ENCODE results near the gene LDLRAP1. TPM values are rescaled to one million over a fixed set of nuclear protein-coding genes. Genes with fewer than 3 reads are reported as not detected.

Gene LDLRAP1
- total RNA-seq, 1 donor from 2014 or later = 6.3 TPM

- intact Hi-C loops (cut with micrococcal nuclease) = no loop called here
- Mint-ChIP-seq H3K27me3 (ENCODE audit: low read depth) (peaks cover 4% of the 10 kb centered on the region), H3K4me3 (ENCODE audit: low read depth) (no peak overlapping the region)
Measured at GRCh38 chr1:25515033-25515432, 28.4 kb upstream of the LDLRAP1 start.

GRCh38 chr1:25516686-25517085 is 26.7 kb upstream of the LDLRAP1 start:
- Mint-ChIP-seq H3K36me3 (ENCODE audit: low read depth) (no peaks in the 10 kb centered on the region), H3K4me3 (ENCODE audit: low read depth) (no peak overlapping the region), H3K9me3 (no peaks in the 10 kb centered on the region), H3K27me3 (ENCODE audit: low read depth) (peaks cover 4% of the 10 kb centered on the region), H3K4me1 (ENCODE audit: low read depth) (no peaks in the 10 kb centered on the region), H3K27ac (no peak overlapping the region)
- intact Hi-C loops (cut with micrococcal nuclease) = no loop called here
- DNase-seq (ENCODE audit: low spot score) = no peak

More at GRCh38 chr1:25515033-25515432, 28.4 kb upstream of the LDLRAP1 start:
- H3K36me3 Mint-ChIP-seq (ENCODE audit: low read depth) = no peaks in the 10 kb centered on the region
- no peak for DNase-seq (ENCODE audit: low spot score)
- no peaks in the 10 kb centered on the region for H3K9me3 Mint-ChIP-seq
- H3K4me1 Mint-ChIP-seq (ENCODE audit: low read depth) = no peaks in the 10 kb centered on the region
- no peak overlapping the region for H3K27ac Mint-ChIP-seq

- Mint-ChIP-seq H3K27me3 (ENCODE audit: low read depth) (peaks cover 4% of the 10 kb centered on the region), H3K9me3 (no peaks in the 10 kb centered on the region), H3K27ac (no peak overlapping the region), H3K4me1 (ENCODE audit: low read depth) (no peaks in the 10 kb centered on the region), H3K4me3 (ENCODE audit: low read depth) (no peak overlapping the region), H3K36me3 (ENCODE audit: low read depth) (no peaks in the 10 kb centered on the region)
- no peak for DNase-seq (ENCODE audit: low spot score)
- intact Hi-C loops (cut with micrococcal nuclease) = no loop called here
Measured at GRCh38 chr1:25517476-25518394, 25.7 kb upstream of the LDLRAP1 start.

- Mint-ChIP-seq H3K4me3 (ENCODE audit: low read depth) (no peak overlapping the region), H3K27me3 (ENCODE audit: low read depth) (peaks cover 3% of the 10 kb centered on the region), H3K9me3 (no peaks in the 10 kb centered on the region), H3K36me3 (ENCODE audit: low read depth) (no peaks in the 10 kb centered on the region), H3K4me1 (ENCODE audit: low read depth) (no peaks in the 10 kb centered on the region), H3K27ac (no peak overlapping the region)
- no peak for DNase-seq (ENCODE audit: low spot score)
- intact Hi-C loops (cut with micrococcal nuclease) = loop anchor here (5.0 to 10.0 kb wide), 2 partner anchors 112 to 295 kb away; partner anchors contain the start of gene MTFR1L
Measured at GRCh38 chr1:25519624-25520023, 23.8 kb upstream of the LDLRAP1 start.

GRCh38 chr1:25520446-25521061 is 22.9 kb upstream of the LDLRAP1 start:
- Mint-ChIP-seq H3K27ac (no peak overlapping the region), H3K4me3 (ENCODE audit: low read depth) (no peak overlapping the region), H3K4me1 (ENCODE audit: low read depth) (no peaks in the 10 kb centered on the region), H3K36me3 (ENCODE audit: low read depth) (no peaks in the 10 kb centered on the region), H3K27me3 (ENCODE audit: low read depth) (peaks cover 4% of the 10 kb centered on the region), H3K9me3 (peaks cover 5% of the 10 kb centered on the region)
- intact Hi-C loops (cut with micrococcal nuclease) = loop anchor here (5.0 to 10.0 kb wide), 2 partner anchors 113 to 294 kb away; partner anchors contain the start of gene MTFR1L
- DNase-seq (ENCODE audit: low spot score) = peak; percentile 51

- no peak for DNase-seq (ENCODE audit: low spot score)
- intact Hi-C loops (cut with micrococcal nuclease) = loop anchor here (5.0 to 10.0 kb wide), 2 partner anchors 115 to 293 kb away; partner anchors contain the start of gene MTFR1L
- Mint-ChIP-seq H3K27ac (no peak overlapping the region), H3K27me3 (ENCODE audit: low read depth) (peaks cover 5% of the 10 kb centered on the region), H3K4me1 (ENCODE audit: low read depth) (no peaks in the 10 kb centered on the region), H3K4me3 (ENCODE audit: low read depth) (no peak overlapping the region), H3K36me3 (ENCODE audit: low read depth) (no peaks in the 10 kb centered on the region), H3K9me3 (peaks cover 6% of the 10 kb centered on the region)
Measured at GRCh38 chr1:25522031-25522655, 21.3 kb upstream of the LDLRAP1 start.

GRCh38 chr1:25523542-25523941 is 19.9 kb upstream of the LDLRAP1 start:
- Mint-ChIP-seq H3K9me3 (peaks cover 6% of the 10 kb centered on the region), H3K27ac (no peak overlapping the region), H3K4me3 (ENCODE audit: low read depth) (no peak overlapping the region), H3K36me3 (ENCODE audit: low read depth) (no peaks in the 10 kb centered on the region), H3K4me1 (ENCODE audit: low read depth) (no peaks in the 10 kb centered on the region), H3K27me3 (ENCODE audit: low read depth) (peaks cover 5% of the 10 kb centered on the region)
- intact Hi-C loops (cut with micrococcal nuclease) = loop anchor here (5.0 to 10.0 kb wide), 2 partner anchors 116 to 291 kb away; partner anchors contain the start of gene MTFR1L
- no peak for DNase-seq (ENCODE audit: low spot score)

- Mint-ChIP-seq H3K27ac (no peak overlapping the region), H3K4me3 (ENCODE audit: low read depth) (no peak overlapping the region), H3K9me3 (peaks cover 6% of the 10 kb centered on the region), H3K4me1 (ENCODE audit: low read depth) (no peaks in the 10 kb centered on the region), H3K36me3 (ENCODE audit: low read depth) (no peaks in the 10 kb centered on the region), H3K27me3 (ENCODE audit: low read depth) (peaks cover 5% of the 10 kb centered on the region)
- DNase-seq (ENCODE audit: low spot score) = no peak
- intact Hi-C loops (cut with micrococcal nuclease) = loop anchor here (5.0 to 10.0 kb wide), 2 partner anchors 117 to 290 kb away; partner anchors contain the start of gene MTFR1L
Measured at GRCh38 chr1:25524568-25525360, 18.6 kb upstream of the LDLRAP1 start.

GRCh38 chr1:25525361-25525688 is 18.1 kb upstream of the LDLRAP1 start:
- intact Hi-C loops (cut with micrococcal nuclease) = loop anchor here (10.0 kb wide), 1 partner anchor 289 kb away; the partner anchor contains the start of gene MTFR1L
- DNase-seq (ENCODE audit: low spot score) = no peak
- peaks cover 6% of the 10 kb centered on the region for H3K9me3 Mint-ChIP-seq

GRCh38 chr1:25526753-25527152 is 16.7 kb upstream of the LDLRAP1 start:
- intact Hi-C loops (cut with micrococcal nuclease) = loop anchor here (10.0 kb wide), 1 partner anchor 288 kb away; the partner anchor contains the start of gene MTFR1L
- no peaks in the 10 kb centered on the region for H3K4me1 Mint-ChIP-seq (ENCODE audit: low read depth)
- H3K36me3 Mint-ChIP-seq (ENCODE audit: low read depth) = no peaks in the 10 kb centered on the region
- H3K27me3 Mint-ChIP-seq (ENCODE audit: low read depth) = peaks cover 5% of the 10 kb centered on the region
- H3K4me3 Mint-ChIP-seq (ENCODE audit: low read depth) = no peak overlapping the region
- DNase-seq (ENCODE audit: low spot score) = no peak
- H3K9me3 Mint-ChIP-seq = peaks cover 6% of the 10 kb centered on the region
- no peak overlapping the region for H3K27ac Mint-ChIP-seq

More at GRCh38 chr1:25525361-25525688, 18.1 kb upstream of the LDLRAP1 start:
- H3K27ac Mint-ChIP-seq = no peak overlapping the region
- no peak overlapping the region for H3K4me3 Mint-ChIP-seq (ENCODE audit: low read depth)
- H3K4me1 Mint-ChIP-seq (ENCODE audit: low read depth) = no peaks in the 10 kb centered on the region
- H3K36me3 Mint-ChIP-seq (ENCODE audit: low read depth) = no peaks in the 10 kb centered on the region
- peaks cover 5% of the 10 kb centered on the region for H3K27me3 Mint-ChIP-seq (ENCODE audit: low read depth)

- Mint-ChIP-seq H3K27ac (no peak overlapping the region), H3K36me3 (ENCODE audit: low read depth) (no peaks in the 10 kb centered on the region), H3K27me3 (ENCODE audit: low read depth) (peaks cover 5% of the 10 kb centered on the region), H3K9me3 (peaks cover 6% of the 10 kb centered on the region), H3K4me3 (ENCODE audit: low read depth) (no peak overlapping the region), H3K4me1 (ENCODE audit: low read depth) (no peaks in the 10 kb centered on the region)
- intact Hi-C loops (cut with micrococcal nuclease) = loop anchor here (10.0 kb wide), 1 partner anchor 287 kb away; the partner anchor contains the start of gene MTFR1L
- DNase-seq (ENCODE audit: low spot score) = no peak
Measured at GRCh38 chr1:25527226-25527846, 16.1 kb upstream of the LDLRAP1 start.
